OCI-LY3 (cell line): ENCODE results near the gene SERPINA1.

Experiments
- H2AFZ ChIP-seq: fragments of 200-600, 300-600 bp; shearing (Covaris generic); 2 replicates; pipeline ENCODE4 v1.6.0; 2014; ENCODE audit warnings: antibody characterized with exemption, low read depth, low read length
- H3K27ac ChIP-seq: fragments of 200-600, 300-600 bp; sonication (generic); 2 replicates; pipeline ENCODE4 v1.5.1; 2014; ENCODE audit warnings: mild to moderate bottlenecking, low read length, moderate library complexity, mixed read lengths
- H3K27me3 ChIP-seq: fragments of 200-600, 300-600 bp; sonication (generic); 2 replicates; pipeline ENCODE4 v1.6.1; 2014; ENCODE audit warnings: low read depth, low read length, mixed read lengths
- H3K36me3 ChIP-seq: fragments of 200-600, 300-600 bp; sonication (generic); replicated peaks from 2 replicates; pipeline ENCODE3; 2014; ENCODE audit warnings: low read depth, low read length, mixed read lengths
- H3K4me1 ChIP-seq: fragments of 300-600, 200-600 bp; sonication (generic); 2 replicates; pipeline ENCODE4 v1.6.1; 2014; ENCODE audit warnings: low read length, mixed read lengths
- H3K4me2 ChIP-seq: fragments of 200-600, 300-600 bp; sonication (generic); 2 replicates; pipeline ENCODE4 v1.6.1; 2014; ENCODE audit warnings: low read length, mixed read lengths
- H3K4me3 ChIP-seq: fragments of 300-600, 200-600 bp; sonication (generic); 2 replicates; pipeline ENCODE4 v1.5.1; 2014; ENCODE audit warnings: antibody characterized with exemption, mild to moderate bottlenecking, low read length, moderate library complexity
- H3K79me2 ChIP-seq: fragments of 300-600, 200-600 bp; shearing (Covaris generic); 2 replicates; pipeline ENCODE4 v1.6.1; 2014; ENCODE audit warnings: mild to moderate bottlenecking, low read length, mixed read lengths
- H3K9ac ChIP-seq: fragments of 300-600, 200-600 bp; shearing (Covaris generic); 2 replicates; pipeline ENCODE4 v1.6.0; 2014; ENCODE audit warnings: mild to moderate bottlenecking, low read length, moderate library complexity
- H3K9me3 ChIP-seq: fragments of 200-600, 300-600 bp; shearing (Covaris generic); 2 replicates; pipeline ENCODE4 v1.6.1; 2014; ENCODE audit warnings: low read length, mixed read lengths; ENCODE audit not compliant: insufficient read depth
- H4K20me1 ChIP-seq: fragments of 200-600, 300-600 bp; sonication (generic); 2 replicates; pipeline ENCODE4 v1.6.1; 2016; ENCODE audit warnings: low read length, mixed read lengths; ENCODE audit not compliant: insufficient read depth
- EZH2phosphoT487 ChIP-seq: fragments of 200-600 bp; shearing (Covaris generic); IDR thresholded peaks from 2 replicates; pipeline ENCODE4 v1.6.1; 2018; ENCODE audit warnings: antibody characterized with exemption, mixed run types, low read depth
- TF ChIP-seq, protein P1 (sequence below): fragments of 200-600, 300-600 bp; sonication (generic); IDR thresholded peaks from 2 replicates; pipeline ENCODE4 v1.5.1; 2014; ENCODE audit warnings: antibody characterized with exemption, low read length, low read depth

Gene SERPINA1

DNA sequence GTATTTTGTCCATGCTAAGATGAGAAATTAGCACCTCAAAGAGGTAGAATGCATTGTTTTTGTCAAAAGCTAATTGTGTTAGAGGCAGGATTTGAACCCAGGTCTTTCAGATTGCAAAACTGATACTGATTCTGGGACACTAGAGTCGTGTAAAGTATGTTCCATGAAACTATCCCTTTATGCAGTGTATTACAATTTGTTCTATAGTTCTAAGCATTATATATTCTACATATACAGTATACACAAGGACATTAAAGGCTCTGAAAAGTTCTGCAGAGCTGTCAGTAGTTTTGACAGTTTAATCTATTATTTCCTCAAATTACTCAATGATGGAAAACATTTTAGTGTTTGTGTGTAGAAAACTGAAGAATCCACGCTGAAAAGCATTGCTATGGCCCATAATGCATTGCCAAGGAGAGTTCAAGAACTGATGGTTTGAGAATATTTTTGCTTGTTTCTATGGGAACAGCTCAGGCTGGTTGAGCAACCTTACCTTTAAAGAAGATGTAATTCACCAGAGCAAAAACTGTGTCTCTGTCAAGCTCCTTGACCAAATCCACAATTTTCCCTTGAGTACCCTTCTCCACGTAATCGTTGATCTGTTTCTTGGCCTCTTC lies 6.2 kb downstream of the SERPINA1 start:
- H3K79me2 ChIP-seq = no peaks in the 10 kb centered on the region
- no peaks in the 10 kb centered on the region for H4K20me1 ChIP-seq
- H3K36me3 ChIP-seq = no peaks in the 10 kb centered on the region
- TF ChIP-seq, protein P1, sequence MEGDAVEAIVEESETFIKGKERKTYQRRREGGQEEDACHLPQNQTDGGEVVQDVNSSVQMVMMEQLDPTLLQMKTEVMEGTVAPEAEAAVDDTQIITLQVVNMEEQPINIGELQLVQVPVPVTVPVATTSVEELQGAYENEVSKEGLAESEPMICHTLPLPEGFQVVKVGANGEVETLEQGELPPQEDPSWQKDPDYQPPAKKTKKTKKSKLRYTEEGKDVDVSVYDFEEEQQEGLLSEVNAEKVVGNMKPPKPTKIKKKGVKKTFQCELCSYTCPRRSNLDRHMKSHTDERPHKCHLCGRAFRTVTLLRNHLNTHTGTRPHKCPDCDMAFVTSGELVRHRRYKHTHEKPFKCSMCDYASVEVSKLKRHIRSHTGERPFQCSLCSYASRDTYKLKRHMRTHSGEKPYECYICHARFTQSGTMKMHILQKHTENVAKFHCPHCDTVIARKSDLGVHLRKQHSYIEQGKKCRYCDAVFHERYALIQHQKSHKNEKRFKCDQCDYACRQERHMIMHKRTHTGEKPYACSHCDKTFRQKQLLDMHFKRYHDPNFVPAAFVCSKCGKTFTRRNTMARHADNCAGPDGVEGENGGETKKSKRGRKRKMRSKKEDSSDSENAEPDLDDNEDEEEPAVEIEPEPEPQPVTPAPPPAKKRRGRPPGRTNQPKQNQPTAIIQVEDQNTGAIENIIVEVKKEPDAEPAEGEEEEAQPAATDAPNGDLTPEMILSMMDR = no peak
- TF ChIP-seq EZH2phosphoT487 = no peak
- no peak overlapping the region for H3K27ac ChIP-seq
- H3K4me2 ChIP-seq = no peak overlapping the region
- no peak overlapping the region for H3K4me3 ChIP-seq
- H3K4me1 ChIP-seq = peaks cover 5% of the 10 kb centered on the region; the same call in 1 of the 2 replicates
- H3K9ac ChIP-seq = no peak overlapping the region
- H3K27me3 ChIP-seq = no peaks in the 10 kb centered on the region
- H3K9me3 ChIP-seq = no peaks in the 10 kb centered on the region
- H2AFZ ChIP-seq = no peak overlapping the region

DNA sequence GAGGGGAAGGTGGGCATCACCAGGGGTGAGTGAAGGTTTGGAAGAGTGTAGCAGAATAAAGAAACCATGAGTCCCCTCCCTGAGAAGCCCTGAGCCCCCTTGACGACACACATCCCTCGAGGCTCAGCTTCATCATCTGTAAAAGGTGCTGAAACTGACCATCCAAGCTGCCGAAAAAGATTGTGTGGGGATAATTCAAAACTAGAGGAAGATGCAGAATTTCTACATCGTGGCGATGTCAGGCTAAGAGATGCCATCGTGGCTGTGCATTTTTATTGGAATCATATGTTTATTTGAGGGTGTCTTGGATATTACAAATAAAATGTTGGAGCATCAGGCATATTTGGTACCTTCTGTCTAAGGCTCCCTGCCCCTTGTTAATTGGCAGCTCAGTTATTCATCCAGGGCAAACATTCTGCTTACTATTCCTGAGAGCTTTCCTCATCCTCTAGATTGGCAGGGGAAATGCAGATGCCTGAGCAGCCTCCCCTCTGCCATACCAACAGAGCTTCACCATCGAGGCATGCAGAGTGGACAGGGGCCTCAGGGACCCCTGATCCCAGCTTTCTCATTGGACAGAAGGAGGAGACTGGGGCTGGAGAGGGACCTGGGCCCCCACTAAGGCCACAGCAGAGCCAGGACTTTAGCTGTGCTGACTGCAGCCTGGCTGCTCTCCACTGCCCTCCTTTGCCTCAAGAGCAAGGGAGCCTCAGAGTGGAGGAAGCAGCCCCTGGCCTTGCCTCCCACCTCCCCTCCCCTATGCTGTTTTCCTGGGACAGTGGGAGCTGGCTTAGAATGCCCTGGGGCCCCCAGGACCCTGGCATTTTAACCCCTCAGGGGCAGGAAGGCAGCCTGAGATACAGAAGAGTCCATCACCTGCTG lies 7.0 kb downstream of the SERPINA1 start:
- H3K4me3 ChIP-seq = no peak overlapping the region
- no peak overlapping the region for H3K4me2 ChIP-seq
- H3K9me3 ChIP-seq = no peaks in the 10 kb centered on the region
- peaks cover 5% of the 10 kb centered on the region; the same call in 1 of the 2 replicates for H3K4me1 ChIP-seq
- TF ChIP-seq, protein P1 = no peak
- TF ChIP-seq EZH2phosphoT487 = no peak
- H4K20me1 ChIP-seq = no peaks in the 10 kb centered on the region
- H3K79me2 ChIP-seq = no peaks in the 10 kb centered on the region
- H3K9ac ChIP-seq = no peak overlapping the region
- no peaks in the 10 kb centered on the region for H3K27me3 ChIP-seq
- H2AFZ ChIP-seq = no peak overlapping the region
- no peaks in the 10 kb centered on the region for H3K36me3 ChIP-seq
- no peak overlapping the region for H3K27ac ChIP-seq

DNA sequence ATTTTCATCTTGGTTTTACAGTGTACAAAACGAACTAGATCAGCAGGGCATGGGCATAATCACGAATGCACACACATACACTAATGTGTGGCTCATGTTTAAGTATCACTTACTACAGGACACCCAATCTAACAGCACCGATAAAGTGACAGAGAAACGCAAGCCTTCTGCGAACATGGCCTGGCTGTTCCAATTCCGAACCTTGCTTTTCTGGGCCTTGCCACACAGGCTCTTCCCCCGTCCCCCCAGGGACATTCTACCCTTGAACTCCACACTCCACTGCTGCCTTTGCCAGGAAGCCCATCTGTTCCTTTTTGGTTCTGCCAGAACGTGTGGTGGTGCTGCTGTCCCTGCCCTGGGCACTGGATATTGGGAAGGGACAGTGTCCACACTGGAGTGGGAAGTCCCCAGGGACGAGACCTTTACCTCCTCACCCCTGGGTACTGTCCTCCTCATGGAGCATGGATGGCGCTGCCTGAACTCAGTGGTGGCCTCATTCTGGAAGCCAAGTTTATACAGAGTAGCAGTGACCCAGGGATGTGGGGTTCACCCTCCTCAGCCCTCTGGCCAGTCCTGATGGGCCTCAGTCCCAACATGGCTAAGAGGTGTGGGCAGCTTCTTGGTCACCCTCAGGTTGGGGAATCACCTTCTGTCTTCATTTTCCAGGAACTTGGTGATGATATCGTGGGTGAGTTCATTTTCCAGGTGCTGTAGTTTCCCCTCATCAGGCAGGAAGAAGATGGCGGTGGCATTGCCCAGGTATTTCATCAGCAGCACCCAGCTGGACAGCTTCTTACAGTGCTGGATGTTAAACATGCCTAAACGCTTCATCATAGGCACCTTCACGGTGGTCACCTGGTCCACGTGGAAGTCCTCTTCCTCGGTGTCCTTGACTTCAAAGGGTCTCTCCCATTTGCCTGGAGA lies 7.9 kb downstream of the SERPINA1 start:
- TF ChIP-seq, protein P1 = no peak
- TF ChIP-seq EZH2phosphoT487 = no peak
- no peaks in the 10 kb centered on the region for H3K9me3 ChIP-seq
- no peaks in the 10 kb centered on the region for H3K36me3 ChIP-seq
- no peaks in the 10 kb centered on the region for H4K20me1 ChIP-seq
- no peak overlapping the region for H3K4me2 ChIP-seq
- no peaks in the 10 kb centered on the region for H3K27me3 ChIP-seq
- H3K4me3 ChIP-seq = no peak overlapping the region
- peaks cover 5% of the 10 kb centered on the region; the same call in 1 of the 2 replicates for H3K4me1 ChIP-seq
- no peak overlapping the region for H2AFZ ChIP-seq
- H3K27ac ChIP-seq = no peak overlapping the region
- no peak overlapping the region for H3K9ac ChIP-seq
- H3K79me2 ChIP-seq = no peaks in the 10 kb centered on the region
